Measurements from ENCODE around the gene SMCO3.

- TF ChIP-seq CTCF (IDR thresholded peaks at IDR 0.05) (no peak), POLR2A (IDR thresholded peaks at IDR 0.05) (no peak)
Measured at GRCh38 chr12:14839262-14839661, 25.3 kb upstream of the SMCO3 start.
